Epithelial cell of esophagus (primary cell): ENCODE results near the gene PRTN3.

ENCODE experiments used
- DNase-seq: peaks from one replicate; pipeline ENCODE4 v3.0.0; 2010; ENCODE audit warnings: low read depth
- H3K4me3 ChIP-seq: 2 replicates; pipeline ENCODE4 v1.5.1; 2011; ENCODE audit warnings: mild to moderate bottlenecking, low read length, control low read depth
- TF ChIP-seq, protein P1 (sequence below): IDR thresholded peaks from 2 replicates; pipeline ENCODE4 v1.5.1; 2011; ENCODE audit warnings: low read depth, mild to moderate bottlenecking, low read length, control low read depth, inconsistent platforms; ENCODE audit not compliant: insufficient read depth; ENCODE audit errors: missing control alignments

PRTN3 gene

GRCh38 chr19:810077-810855, 30.5 kb upstream of the PRTN3 start:
- DNase-seq = no peak
- TF ChIP-seq, protein P1, sequence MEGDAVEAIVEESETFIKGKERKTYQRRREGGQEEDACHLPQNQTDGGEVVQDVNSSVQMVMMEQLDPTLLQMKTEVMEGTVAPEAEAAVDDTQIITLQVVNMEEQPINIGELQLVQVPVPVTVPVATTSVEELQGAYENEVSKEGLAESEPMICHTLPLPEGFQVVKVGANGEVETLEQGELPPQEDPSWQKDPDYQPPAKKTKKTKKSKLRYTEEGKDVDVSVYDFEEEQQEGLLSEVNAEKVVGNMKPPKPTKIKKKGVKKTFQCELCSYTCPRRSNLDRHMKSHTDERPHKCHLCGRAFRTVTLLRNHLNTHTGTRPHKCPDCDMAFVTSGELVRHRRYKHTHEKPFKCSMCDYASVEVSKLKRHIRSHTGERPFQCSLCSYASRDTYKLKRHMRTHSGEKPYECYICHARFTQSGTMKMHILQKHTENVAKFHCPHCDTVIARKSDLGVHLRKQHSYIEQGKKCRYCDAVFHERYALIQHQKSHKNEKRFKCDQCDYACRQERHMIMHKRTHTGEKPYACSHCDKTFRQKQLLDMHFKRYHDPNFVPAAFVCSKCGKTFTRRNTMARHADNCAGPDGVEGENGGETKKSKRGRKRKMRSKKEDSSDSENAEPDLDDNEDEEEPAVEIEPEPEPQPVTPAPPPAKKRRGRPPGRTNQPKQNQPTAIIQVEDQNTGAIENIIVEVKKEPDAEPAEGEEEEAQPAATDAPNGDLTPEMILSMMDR = no peak

GRCh38 chr19:810883-811489, 29.8 kb upstream of the PRTN3 start:
- TF ChIP-seq, protein P1 = no peak
- no peak overlapping the region for H3K4me3 ChIP-seq
- no peak for DNase-seq

More at GRCh38 chr19:810077-810855, 30.5 kb upstream of the PRTN3 start:
- H3K4me3 ChIP-seq = no peak overlapping the region

- TF ChIP-seq, protein P1 = no peak
- H3K4me3 ChIP-seq = no peak overlapping the region
- no peak for DNase-seq
Observed at GRCh38 chr19:811506-812048, 29.2 kb upstream of the PRTN3 start.

- no peak for DNase-seq
- TF ChIP-seq, protein P1 = no peak
- H3K4me3 ChIP-seq = no peak overlapping the region
Observed at GRCh38 chr19:812049-812746, 28.6 kb upstream of the PRTN3 start.

- DNase-seq = no peak
- TF ChIP-seq, protein P1 = no peak
- H3K4me3 ChIP-seq = no peak overlapping the region
Observed at GRCh38 chr19:812747-813218, 28.0 kb upstream of the PRTN3 start.

DNA sequence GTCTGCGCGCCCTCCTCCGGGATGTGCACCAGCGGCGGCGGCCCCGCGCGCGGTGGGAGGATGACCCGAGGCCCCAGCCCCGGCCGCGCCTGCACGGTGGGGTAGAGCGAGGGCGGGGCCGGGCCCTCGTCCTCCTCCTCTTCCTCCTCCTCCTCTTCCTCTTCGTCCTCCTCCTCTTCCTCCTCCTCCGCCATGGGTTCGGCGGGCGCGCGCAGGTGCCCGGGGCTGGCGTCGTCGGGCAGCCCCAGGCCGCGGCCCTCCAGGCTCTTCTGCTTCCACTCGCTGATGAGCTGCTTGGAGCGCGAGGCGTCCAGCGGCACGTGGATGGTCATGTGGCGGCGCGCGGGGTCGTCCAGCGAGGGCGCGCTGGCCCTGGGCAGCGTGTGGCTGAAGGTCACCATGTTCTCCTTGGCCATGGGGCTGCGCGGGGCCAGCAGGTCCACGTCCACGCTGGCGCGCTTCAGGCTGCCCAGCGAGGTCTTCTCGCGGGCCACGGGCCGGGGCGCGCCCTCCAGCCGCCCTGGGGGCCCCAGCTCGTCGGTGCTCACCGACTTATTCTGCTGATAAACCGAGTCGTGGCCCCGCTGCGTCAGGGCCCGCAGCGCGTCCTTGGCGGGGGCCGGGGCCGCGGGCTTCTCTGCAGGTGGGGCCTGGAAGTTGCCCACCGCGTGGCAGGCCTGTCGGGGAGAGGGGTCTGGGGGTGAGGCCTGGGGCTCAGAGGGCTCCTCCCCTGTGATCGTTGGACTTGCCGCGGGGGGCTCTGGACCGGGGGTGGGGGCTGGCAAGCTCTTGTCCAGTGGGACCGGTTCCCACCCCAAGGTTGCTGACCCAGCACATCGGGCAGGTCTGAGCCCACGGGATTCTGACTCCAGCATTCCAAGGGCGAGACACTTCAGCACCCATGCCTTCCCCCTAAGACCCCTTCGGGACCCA, 27.3 kb upstream of the PRTN3 start:
- TF ChIP-seq, protein P1 = no peak
- DNase-seq = no peak
- H3K4me3 ChIP-seq = no peak overlapping the region
